Measurements from ENCODE around the gene BAZ1A. TPM values are rescaled to one million over a fixed set of nuclear protein-coding genes. Genes with fewer than 3 reads are reported as not detected.

Gene BAZ1A
- total RNA-seq, result 20.4 and 23.3 TPM in 2 replicates

GRCh38 chr14:34875031-34875922 is at the start of gene BAZ1A:
BAZ1A (minus strand) TSS chr14:34875360; CDS start chr14:34874604, 756 bp downstream.

DNA sequence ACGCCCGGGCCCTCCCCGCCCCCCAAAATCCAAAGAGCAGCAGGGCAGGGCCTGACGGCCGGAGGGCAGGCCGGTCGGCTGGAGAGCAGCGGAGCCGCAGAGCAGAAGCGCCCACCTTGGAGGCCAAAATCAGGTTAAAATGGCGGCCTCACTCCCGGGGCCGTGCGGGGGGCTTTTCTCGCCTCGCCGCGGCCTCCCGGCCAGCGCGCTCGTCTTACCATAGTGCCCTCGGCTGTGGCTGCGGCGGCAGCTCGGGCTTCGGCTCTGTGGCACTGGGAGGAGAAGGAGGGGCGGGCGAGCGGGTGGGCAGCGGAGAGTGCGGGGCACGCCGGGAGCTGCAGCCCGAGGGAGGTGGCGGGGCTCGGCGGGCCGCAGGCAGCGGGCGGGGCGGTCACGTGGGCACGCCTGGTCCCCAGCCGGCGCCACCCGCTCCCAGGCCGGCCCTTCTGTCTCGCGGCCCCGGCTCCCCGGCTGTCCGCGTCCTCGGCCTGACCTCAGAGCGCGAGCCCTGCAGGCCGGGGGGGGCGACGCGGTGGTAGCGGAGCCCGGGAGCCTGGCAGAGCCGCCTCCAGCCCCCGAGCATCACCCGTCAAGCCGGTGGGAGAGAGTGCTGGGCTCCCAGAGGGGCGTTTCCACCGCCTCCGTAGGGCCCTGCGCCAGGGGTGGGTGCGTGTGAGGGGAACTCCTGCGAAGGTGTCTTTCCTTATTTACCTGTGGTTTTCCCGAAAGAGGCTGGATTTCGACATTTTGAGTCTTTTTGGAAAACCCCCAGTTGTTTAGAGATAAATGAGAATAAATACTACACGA is 160.6 kb downstream of the BAZ1A start, which contains the start of gene CFL2:
TSS of gene CFL2 (minus strand) at position 274 of the 807 bp plus-strand sequence. CDS start at position 221, 53 bp downstream.

Other genes starting within 250 kb of the BAZ1A start
- gene SNX6, start 245.2 kb downstream of the BAZ1A start, total RNA-seq, result 98.3 and 116 TPM in 2 replicates
- 53.9 and 54.1 TPM in 2 replicates for gene CFL2, start 160.8 kb downstream of the BAZ1A start, total RNA-seq
- gene SRP54, start 107.6 kb upstream of the BAZ1A start, total RNA-seq, result 30.9 and 52.9 TPM in 2 replicates
- gene FAM177A1, start 170.9 kb upstream of the BAZ1A start, total RNA-seq, result 27.0 and 40.3 TPM in 2 replicates
- 31.4 and 32.1 TPM in 2 replicates for gene PPP2R3C, start 246.6 kb upstream of the BAZ1A start, total RNA-seq
- 15.7 and 23.8 TPM in 2 replicates for gene PRORP, start 247.2 kb upstream of the BAZ1A start, total RNA-seq